ENCODE data around the gene ZNF101. TPM values are rescaled to one million over a fixed set of nuclear protein-coding genes. Genes with fewer than 3 reads are reported as not detected.

The ZNF101 gene
- total RNA-seq, 1 donor from 2014 or later = 6.2 TPM

DNA sequence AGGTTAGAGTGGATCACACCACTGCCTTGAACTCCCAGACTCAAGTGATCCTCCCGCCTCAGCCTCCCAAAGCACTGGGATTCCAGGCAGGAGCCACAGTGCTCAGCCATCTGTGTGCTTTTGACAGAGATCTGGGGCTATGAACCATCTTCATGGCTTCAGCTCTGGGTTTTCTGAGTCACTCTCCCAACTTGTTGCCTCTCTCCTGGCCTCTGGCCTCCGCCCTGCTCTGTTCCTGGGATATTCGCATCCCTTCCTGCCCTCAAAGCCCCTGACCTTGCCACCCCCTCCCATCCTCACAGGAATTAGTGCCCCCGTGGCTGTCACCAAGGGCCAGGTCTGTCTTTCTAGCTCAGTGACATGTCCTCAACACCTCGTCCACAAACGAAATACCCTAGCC is 19.5 kb upstream of the ZNF101 start:
- Mint-ChIP-seq H3K4me3 (ENCODE audit: unreplicated experiment) (no peak overlapping the region), H3K27me3 (ENCODE audit: low read depth) (no peaks in the 10 kb centered on the region), H3K27ac (ENCODE audit: unreplicated experiment) (no peak overlapping the region), H3K36me3 (ENCODE audit: low read depth) (peaks cover 24% of the 10 kb centered on the region), H3K9me3 (ENCODE audit: low read depth) (no peaks in the 10 kb centered on the region), H3K4me1 (ENCODE audit: low read depth) (no peaks in the 10 kb centered on the region)
- DNase-seq (ENCODE audit: low spot score) = no peak
- TF ChIP-seq, protein P1, sequence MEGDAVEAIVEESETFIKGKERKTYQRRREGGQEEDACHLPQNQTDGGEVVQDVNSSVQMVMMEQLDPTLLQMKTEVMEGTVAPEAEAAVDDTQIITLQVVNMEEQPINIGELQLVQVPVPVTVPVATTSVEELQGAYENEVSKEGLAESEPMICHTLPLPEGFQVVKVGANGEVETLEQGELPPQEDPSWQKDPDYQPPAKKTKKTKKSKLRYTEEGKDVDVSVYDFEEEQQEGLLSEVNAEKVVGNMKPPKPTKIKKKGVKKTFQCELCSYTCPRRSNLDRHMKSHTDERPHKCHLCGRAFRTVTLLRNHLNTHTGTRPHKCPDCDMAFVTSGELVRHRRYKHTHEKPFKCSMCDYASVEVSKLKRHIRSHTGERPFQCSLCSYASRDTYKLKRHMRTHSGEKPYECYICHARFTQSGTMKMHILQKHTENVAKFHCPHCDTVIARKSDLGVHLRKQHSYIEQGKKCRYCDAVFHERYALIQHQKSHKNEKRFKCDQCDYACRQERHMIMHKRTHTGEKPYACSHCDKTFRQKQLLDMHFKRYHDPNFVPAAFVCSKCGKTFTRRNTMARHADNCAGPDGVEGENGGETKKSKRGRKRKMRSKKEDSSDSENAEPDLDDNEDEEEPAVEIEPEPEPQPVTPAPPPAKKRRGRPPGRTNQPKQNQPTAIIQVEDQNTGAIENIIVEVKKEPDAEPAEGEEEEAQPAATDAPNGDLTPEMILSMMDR (IDR thresholded peaks at IDR 0.05) = no peak

GRCh38 chr19:19649580-19649995 is 19.1 kb upstream of the ZNF101 start:
- H3K4me1 Mint-ChIP-seq (ENCODE audit: low read depth) = no peaks in the 10 kb centered on the region
- TF ChIP-seq, protein P1 (IDR thresholded peaks at IDR 0.05) = no peak
- no peak for DNase-seq (ENCODE audit: low spot score)
- H3K4me3 Mint-ChIP-seq (ENCODE audit: unreplicated experiment) = no peak overlapping the region
- H3K9me3 Mint-ChIP-seq (ENCODE audit: low read depth) = no peaks in the 10 kb centered on the region
- no peaks in the 10 kb centered on the region for H3K27me3 Mint-ChIP-seq (ENCODE audit: low read depth)
- peaks cover 26% of the 10 kb centered on the region for H3K36me3 Mint-ChIP-seq (ENCODE audit: low read depth)
- H3K27ac Mint-ChIP-seq (ENCODE audit: unreplicated experiment) = no peak overlapping the region

- H3K4me3 Mint-ChIP-seq (ENCODE audit: unreplicated experiment) = no peak overlapping the region
- DNase-seq (ENCODE audit: low spot score) = no peak
- no peak overlapping the region for H3K27ac Mint-ChIP-seq (ENCODE audit: unreplicated experiment)
- TF ChIP-seq, protein P1 (IDR thresholded peaks at IDR 0.05) = no peak
- no peaks in the 10 kb centered on the region for H3K4me1 Mint-ChIP-seq (ENCODE audit: low read depth)
- H3K27me3 Mint-ChIP-seq (ENCODE audit: low read depth) = no peaks in the 10 kb centered on the region
- peaks cover 29% of the 10 kb centered on the region for H3K36me3 Mint-ChIP-seq (ENCODE audit: low read depth)
- no peaks in the 10 kb centered on the region for H3K9me3 Mint-ChIP-seq (ENCODE audit: low read depth)
Measured at GRCh38 chr19:19650331-19650730, 18.3 kb upstream of the ZNF101 start.

DNA sequence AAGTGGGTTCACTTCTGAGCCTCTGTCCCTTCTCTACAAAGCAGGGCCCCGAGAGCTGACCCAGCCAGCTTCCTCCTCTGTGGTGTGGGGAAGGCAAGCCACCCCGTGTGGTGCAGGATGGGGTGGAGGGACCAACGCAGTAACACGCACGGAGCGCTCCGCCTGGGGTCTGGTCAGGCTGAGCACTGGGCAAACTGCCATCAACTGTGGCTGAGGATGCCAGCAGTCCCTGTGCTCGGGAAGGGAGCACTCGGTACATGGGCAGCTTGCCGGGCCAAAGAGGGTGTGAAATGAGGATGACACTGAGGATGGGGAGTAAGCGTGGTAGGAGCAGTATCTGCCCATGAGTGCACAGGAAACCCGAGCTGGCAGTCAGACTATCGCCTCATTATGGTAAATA is 17.6 kb upstream of the ZNF101 start:
- no peak for DNase-seq (ENCODE audit: low spot score)
- no peaks in the 10 kb centered on the region for H3K4me1 Mint-ChIP-seq (ENCODE audit: low read depth)
- no peaks in the 10 kb centered on the region for H3K9me3 Mint-ChIP-seq (ENCODE audit: low read depth)
- H3K36me3 Mint-ChIP-seq (ENCODE audit: low read depth) = peaks cover 29% of the 10 kb centered on the region
- no peak overlapping the region for H3K27ac Mint-ChIP-seq (ENCODE audit: unreplicated experiment)
- H3K4me3 Mint-ChIP-seq (ENCODE audit: unreplicated experiment) = no peak overlapping the region
- TF ChIP-seq, protein P1 (IDR thresholded peaks at IDR 0.05) = no peak
- H3K27me3 Mint-ChIP-seq (ENCODE audit: low read depth) = no peaks in the 10 kb centered on the region

GRCh38 chr19:19652482-19653295 is 15.9 kb upstream of the ZNF101 start:
- Mint-ChIP-seq H3K4me3 (ENCODE audit: unreplicated experiment) (no peak overlapping the region), H3K27ac (ENCODE audit: unreplicated experiment) (no peak overlapping the region), H3K9me3 (ENCODE audit: low read depth) (no peaks in the 10 kb centered on the region), H3K27me3 (ENCODE audit: low read depth) (no peaks in the 10 kb centered on the region), H3K4me1 (ENCODE audit: low read depth) (no peaks in the 10 kb centered on the region), H3K36me3 (ENCODE audit: low read depth) (peaks cover 28% of the 10 kb centered on the region)
- TF ChIP-seq, protein P1 (IDR thresholded peaks at IDR 0.05) = no peak
- no peak for DNase-seq (ENCODE audit: low spot score)

Measured in chondrocyte (in vitro differentiated cells).